SK-N-SH treated with all-trans-retinoic acid at 6 μM for 48 hours (cell line): ENCODE results near the gene MBD5.

Experiments used
- ATAC-seq: fragments of 200-7000 bp; cut with Tn5 transposase; 3 replicates; pipeline ENCODE4 v1.9.1; 2020; ENCODE audit warnings: mild to moderate bottlenecking, moderate library complexity
- ARNTL ChIP-seq: fragments of 450-650 bp; formaldehyde crosslinking; IDR thresholded peaks from 2 replicates; pipeline ENCODE4 v1.5.0; 2020; ENCODE audit warnings: low read depth, mild to moderate bottlenecking, moderate library complexity, borderline replicate concordance
- BACH2 ChIP-seq: fragments of 250-450 bp; sonication (Bioruptor Pico); IDR thresholded peaks from 2 replicates; pipeline ENCODE4 v1.9.0; 2021; ENCODE audit warnings: mild to moderate bottlenecking, borderline replicate concordance
- CSDC2 ChIP-seq: fragments of 250-450 bp; sonication (Bioruptor Pico); IDR thresholded peaks from 2 replicates; pipeline ENCODE4 v1.5.0; 2020; ENCODE audit warnings: mild to moderate bottlenecking, moderate library complexity
- ESRRG ChIP-seq: fragments of 250-450 bp; sonication (Bioruptor Pico); IDR thresholded peaks from 2 replicates; pipeline ENCODE4 v1.6.1; 2021; ENCODE audit warnings: mild to moderate bottlenecking
- GLIS3 ChIP-seq: fragments of 250-450 bp; sonication (Bioruptor Pico); IDR thresholded peaks from 2 replicates; pipeline ENCODE4 v1.5.0; 2020; ENCODE audit warnings: mild to moderate bottlenecking, moderate library complexity
- ISL1 ChIP-seq: fragments of 250-450 bp; sonication (Bioruptor Pico); IDR thresholded peaks from 2 replicates; pipeline ENCODE4 v2.1.2; 2022; ENCODE audit warnings: mild to moderate bottlenecking, moderate library complexity
- OSR1 ChIP-seq: fragments of 250-450 bp; sonication (Bioruptor Pico); IDR thresholded peaks from 2 replicates; pipeline ENCODE4 v1.8.0; 2022; ENCODE audit warnings: moderate library complexity, mild to moderate bottlenecking, inconsistent platforms
- PPARA ChIP-seq: fragments of 250-450 bp; sonication (Bioruptor Pico); IDR thresholded peaks from 2 replicates; pipeline ENCODE4 v1.5.0; 2020; ENCODE audit warnings: mild to moderate bottlenecking, borderline replicate concordance
- RARB ChIP-seq: fragments of 250-450 bp; sonication (Bioruptor Pico); IDR thresholded peaks from 2 replicates; pipeline ENCODE4 v1.8.0; 2021; ENCODE audit warnings: mild to moderate bottlenecking, moderate library complexity
- SNAI2 ChIP-seq: fragments of 250-450 bp; sonication (Bioruptor Pico); IDR thresholded peaks from 2 replicates; pipeline ENCODE4 v1.5.0; 2020; ENCODE audit warnings: mild to moderate bottlenecking, moderate library complexity
- TCF4 ChIP-seq: fragments of 250-450 bp; sonication (Bioruptor Pico); IDR thresholded peaks from 2 replicates; pipeline ENCODE4 v1.8.0; 2021; ENCODE audit warnings: mild to moderate bottlenecking, moderate library complexity, borderline replicate concordance
- TOX ChIP-seq: fragments of 250-450 bp; sonication (Bioruptor Pico); IDR thresholded peaks from 2 replicates; pipeline ENCODE4 v1.8.0; 2021; ENCODE audit warnings: mild to moderate bottlenecking, moderate library complexity, borderline replicate concordance
- ZC3H10 ChIP-seq: fragments of 250-450 bp; sonication (Bioruptor Pico); IDR thresholded peaks from 2 replicates; pipeline ENCODE4 v1.5.1; 2021; ENCODE audit warnings: mild to moderate bottlenecking, moderate library complexity
- ZFP3 ChIP-seq: fragments of 250-450 bp; sonication (Bioruptor Pico); IDR thresholded peaks from 2 replicates; pipeline ENCODE4 v1.5.0; 2020; ENCODE audit warnings: mild to moderate bottlenecking, moderate library complexity
- ZFP30 ChIP-seq: fragments of 450-650 bp; formaldehyde crosslinking; IDR thresholded peaks from 2 replicates; pipeline ENCODE4 v1.5.0; 2022; ENCODE audit warnings: mild to moderate bottlenecking, moderate library complexity
- ZNF565 ChIP-seq: fragments of 450-650 bp; formaldehyde crosslinking; conservative IDR thresholded peaks from 2 replicates; pipeline ENCODE4 v1.5.0; 2020; ENCODE audit warnings: low read depth, mild to moderate bottlenecking, moderate library complexity
- ZNF70 ChIP-seq: fragments of 450-650 bp; formaldehyde crosslinking; IDR thresholded peaks from 2 replicates; pipeline ENCODE4 v1.5.0; 2020; ENCODE audit warnings: mild to moderate bottlenecking, moderate library complexity
- TF ChIP-seq, protein P1 (sequence below): fragments of 250-450 bp; sonication (Bioruptor Pico); IDR thresholded peaks from 2 replicates; pipeline ENCODE4 v1.8.0; 2021; ENCODE audit warnings: low read depth, mild to moderate bottlenecking, moderate library complexity, borderline replicate concordance
- TF ChIP-seq, protein P2 (sequence below): fragments of 250-450 bp; sonication (Bioruptor Pico); IDR thresholded peaks from 2 replicates; pipeline ENCODE4 v1.5.1; 2021; ENCODE audit warnings: mild to moderate bottlenecking, moderate library complexity
- TF ChIP-seq, protein P3 (sequence below): fragments of 250-450 bp; sonication (Bioruptor Pico); IDR thresholded peaks from 2 replicates; pipeline ENCODE4 v1.5.0; 2020; ENCODE audit warnings: mild to moderate bottlenecking, moderate library complexity
- TF ChIP-seq, protein P4 (sequence below): fragments of 250-450 bp; sonication (Bioruptor Pico); IDR thresholded peaks from 2 replicates; pipeline ENCODE4 v1.5.1; 2020; ENCODE audit warnings: low read depth, mild to moderate bottlenecking, moderate library complexity
- TF ChIP-seq, protein P5 (sequence below): fragments of 250-450 bp; sonication (Bioruptor Pico); IDR thresholded peaks from 2 replicates; pipeline ENCODE4 v1.8.0; 2020; ENCODE audit warnings: mild to moderate bottlenecking, moderate library complexity, borderline replicate concordance

Gene MBD5

DNA sequence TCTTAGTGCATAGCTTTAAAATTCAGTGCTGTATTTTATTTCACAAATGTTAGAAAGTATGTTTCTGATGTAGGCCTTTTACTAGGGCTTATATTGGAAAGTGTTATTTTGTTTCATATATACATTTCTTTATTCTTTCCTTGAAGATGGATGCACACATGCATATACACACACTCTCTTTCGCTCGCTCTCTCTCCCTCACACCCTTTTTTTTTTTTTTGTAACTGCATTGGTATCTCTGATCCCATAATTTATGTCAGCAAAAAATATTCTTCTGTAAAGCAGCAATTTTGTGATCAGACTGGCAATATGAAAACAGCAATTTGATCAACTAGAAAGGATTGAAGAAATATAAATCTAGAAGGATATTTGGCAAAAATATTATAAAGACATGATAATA is 2.0 kb downstream of the MBD5 start:
- TF ChIP-seq GLIS3 (CRISPR knock-in tag) (no peak), BACH2 (CRISPR knock-in tag) (no peak), ZNF565 (CRISPR knock-in tag) (no peak), ZFP3 (CRISPR knock-in tag) (no peak), TCF4 (no peak), SNAI2 (CRISPR knock-in tag) (no peak), ARNTL (CRISPR knock-in tag) (no peak), OSR1 (CRISPR knock-in tag) (no peak), ZC3H10 (CRISPR knock-in tag) (no peak), RARB (no peak), TOX (CRISPR knock-in tag) (no peak), ISL1 (no peak), ESRRG (CRISPR knock-in tag) (no peak), ZFP30 (CRISPR knock-in tag) (no peak)
- TF ChIP-seq, protein P1, sequence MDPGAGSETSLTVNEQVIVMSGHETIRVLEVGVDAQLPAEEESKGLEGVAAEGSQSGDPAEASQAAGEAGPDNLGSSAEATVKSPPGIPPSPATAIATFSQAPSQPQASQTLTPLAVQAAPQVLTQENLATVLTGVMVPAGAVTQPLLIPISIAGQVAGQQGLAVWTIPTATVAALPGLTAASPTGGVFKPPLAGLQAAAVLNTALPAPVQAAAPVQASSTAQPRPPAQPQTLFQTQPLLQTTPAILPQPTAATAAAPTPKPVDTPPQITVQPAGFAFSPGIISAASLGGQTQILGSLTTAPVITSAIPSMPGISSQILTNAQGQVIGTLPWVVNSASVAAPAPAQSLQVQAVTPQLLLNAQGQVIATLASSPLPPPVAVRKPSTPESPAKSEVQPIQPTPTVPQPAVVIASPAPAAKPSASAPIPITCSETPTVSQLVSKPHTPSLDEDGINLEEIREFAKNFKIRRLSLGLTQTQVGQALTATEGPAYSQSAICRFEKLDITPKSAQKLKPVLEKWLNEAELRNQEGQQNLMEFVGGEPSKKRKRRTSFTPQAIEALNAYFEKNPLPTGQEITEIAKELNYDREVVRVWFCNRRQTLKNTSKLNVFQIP (CRISPR knock-in tag) = no peak
- TF ChIP-seq, protein P2, sequence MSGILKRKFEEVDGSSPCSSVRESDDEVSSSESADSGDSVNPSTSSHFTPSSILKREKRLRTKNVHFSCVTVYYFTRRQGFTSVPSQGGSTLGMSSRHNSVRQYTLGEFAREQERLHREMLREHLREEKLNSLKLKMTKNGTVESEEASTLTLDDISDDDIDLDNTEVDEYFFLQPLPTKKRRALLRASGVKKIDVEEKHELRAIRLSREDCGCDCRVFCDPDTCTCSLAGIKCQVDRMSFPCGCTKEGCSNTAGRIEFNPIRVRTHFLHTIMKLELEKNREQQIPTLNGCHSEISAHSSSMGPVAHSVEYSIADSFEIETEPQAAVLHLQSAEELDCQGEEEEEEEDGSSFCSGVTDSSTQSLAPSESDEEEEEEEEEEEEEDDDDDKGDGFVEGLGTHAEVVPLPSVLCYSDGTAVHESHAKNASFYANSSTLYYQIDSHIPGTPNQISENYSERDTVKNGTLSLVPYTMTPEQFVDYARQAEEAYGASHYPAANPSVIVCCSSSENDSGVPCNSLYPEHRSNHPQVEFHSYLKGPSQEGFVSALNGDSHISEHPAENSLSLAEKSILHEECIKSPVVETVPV (CRISPR knock-in tag) = no peak
- TF ChIP-seq, protein P3, sequence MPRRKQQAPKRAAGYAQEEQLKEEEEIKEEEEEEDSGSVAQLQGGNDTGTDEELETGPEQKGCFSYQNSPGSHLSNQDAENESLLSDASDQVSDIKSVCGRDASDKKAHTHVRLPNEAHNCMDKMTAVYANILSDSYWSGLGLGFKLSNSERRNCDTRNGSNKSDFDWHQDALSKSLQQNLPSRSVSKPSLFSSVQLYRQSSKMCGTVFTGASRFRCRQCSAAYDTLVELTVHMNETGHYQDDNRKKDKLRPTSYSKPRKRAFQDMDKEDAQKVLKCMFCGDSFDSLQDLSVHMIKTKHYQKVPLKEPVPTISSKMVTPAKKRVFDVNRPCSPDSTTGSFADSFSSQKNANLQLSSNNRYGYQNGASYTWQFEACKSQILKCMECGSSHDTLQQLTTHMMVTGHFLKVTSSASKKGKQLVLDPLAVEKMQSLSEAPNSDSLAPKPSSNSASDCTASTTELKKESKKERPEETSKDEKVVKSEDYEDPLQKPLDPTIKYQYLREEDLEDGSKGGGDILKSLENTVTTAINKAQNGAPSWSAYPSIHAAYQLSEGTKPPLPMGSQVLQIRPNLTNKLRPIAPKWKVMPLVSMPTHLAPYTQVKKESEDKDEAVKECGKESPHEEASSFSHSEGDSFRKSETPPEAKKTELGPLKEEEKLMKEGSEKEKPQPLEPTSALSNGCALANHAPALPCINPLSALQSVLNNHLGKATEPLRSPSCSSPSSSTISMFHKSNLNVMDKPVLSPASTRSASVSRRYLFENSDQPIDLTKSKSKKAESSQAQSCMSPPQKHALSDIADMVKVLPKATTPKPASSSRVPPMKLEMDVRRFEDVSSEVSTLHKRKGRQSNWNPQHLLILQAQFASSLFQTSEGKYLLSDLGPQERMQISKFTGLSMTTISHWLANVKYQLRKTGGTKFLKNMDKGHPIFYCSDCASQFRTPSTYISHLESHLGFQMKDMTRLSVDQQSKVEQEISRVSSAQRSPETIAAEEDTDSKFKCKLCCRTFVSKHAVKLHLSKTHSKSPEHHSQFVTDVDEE = no peak
- no peak for ATAC-seq

DNA sequence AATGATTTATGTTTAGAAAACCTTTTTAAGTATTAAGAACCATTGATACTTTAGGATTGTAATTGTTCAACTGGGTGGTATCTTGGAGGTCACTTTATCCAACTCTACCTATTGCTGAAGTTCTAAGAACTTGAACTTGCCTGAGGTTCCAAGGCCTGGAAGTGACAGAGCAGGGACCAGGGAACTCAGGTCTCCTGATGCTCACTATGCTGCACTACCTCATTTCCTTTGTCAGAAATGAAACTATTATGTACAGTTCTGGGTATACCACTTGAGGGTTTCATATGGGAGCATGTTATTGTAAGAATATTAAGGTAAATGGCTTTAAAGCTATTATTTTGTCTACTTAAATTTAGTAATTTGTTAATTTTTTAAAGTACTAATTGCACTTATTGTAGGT is 3.0 kb downstream of the MBD5 start:
- TF ChIP-seq PPARA (no peak), TCF4 (no peak), RARB (no peak), ESRRG (CRISPR knock-in tag) (no peak), BACH2 (CRISPR knock-in tag) (no peak), OSR1 (CRISPR knock-in tag) (no peak), ISL1 (no peak), ZNF70 (CRISPR knock-in tag) (no peak), GLIS3 (CRISPR knock-in tag) (no peak), CSDC2 (no peak), TOX (CRISPR knock-in tag) (no peak), ZFP3 (CRISPR knock-in tag) (no peak)
- TF ChIP-seq, protein P4, sequence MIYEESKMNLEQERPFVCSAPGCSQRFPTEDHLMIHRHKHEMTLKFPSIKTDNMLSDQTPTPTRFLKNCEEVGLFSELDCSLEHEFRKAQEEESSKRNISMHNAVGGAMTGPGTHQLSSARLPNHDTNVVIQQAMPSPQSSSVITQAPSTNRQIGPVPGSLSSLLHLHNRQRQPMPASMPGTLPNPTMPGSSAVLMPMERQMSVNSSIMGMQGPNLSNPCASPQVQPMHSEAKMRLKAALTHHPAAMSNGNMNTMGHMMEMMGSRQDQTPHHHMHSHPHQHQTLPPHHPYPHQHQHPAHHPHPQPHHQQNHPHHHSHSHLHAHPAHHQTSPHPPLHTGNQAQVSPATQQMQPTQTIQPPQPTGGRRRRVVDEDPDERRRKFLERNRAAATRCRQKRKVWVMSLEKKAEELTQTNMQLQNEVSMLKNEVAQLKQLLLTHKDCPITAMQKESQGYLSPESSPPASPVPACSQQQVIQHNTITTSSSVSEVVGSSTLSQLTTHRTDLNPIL = no peak
- TF ChIP-seq, protein P1 (CRISPR knock-in tag) = no peak
- TF ChIP-seq, protein P2 (CRISPR knock-in tag) = no peak
- TF ChIP-seq, protein P5, sequence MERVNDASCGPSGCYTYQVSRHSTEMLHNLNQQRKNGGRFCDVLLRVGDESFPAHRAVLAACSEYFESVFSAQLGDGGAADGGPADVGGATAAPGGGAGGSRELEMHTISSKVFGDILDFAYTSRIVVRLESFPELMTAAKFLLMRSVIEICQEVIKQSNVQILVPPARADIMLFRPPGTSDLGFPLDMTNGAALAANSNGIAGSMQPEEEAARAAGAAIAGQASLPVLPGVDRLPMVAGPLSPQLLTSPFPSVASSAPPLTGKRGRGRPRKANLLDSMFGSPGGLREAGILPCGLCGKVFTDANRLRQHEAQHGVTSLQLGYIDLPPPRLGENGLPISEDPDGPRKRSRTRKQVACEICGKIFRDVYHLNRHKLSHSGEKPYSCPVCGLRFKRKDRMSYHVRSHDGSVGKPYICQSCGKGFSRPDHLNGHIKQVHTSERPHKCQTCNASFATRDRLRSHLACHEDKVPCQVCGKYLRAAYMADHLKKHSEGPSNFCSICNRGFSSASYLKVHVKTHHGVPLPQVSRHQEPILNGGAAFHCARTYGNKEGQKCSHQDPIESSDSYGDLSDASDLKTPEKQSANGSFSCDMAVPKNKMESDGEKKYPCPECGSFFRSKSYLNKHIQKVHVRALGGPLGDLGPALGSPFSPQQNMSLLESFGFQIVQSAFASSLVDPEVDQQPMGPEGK (CRISPR knock-in tag) = no peak
- no peak for ATAC-seq
